Stimulated activated naive CD8-positive, alpha-beta T cell treated with anti-CD3 and anti-CD28 coated beads, Interleukin-15, Interleukin-2, amounts not matched to agents 100 ng/mL and 50 ng/mL, for 24 hours (primary cell): ENCODE data around the gene TRIM49B.
"Not testable (repeated sequence)": the region's sequence is repeated elsewhere in the genome, so short reads cannot be mapped to it uniquely, and the experiment has no call there.

Experiments
- H3K27ac Mint-ChIP-seq: one replicate; pipeline ENCODE4 v1.8.0; 2021; ENCODE audit warnings: mild to moderate bottlenecking, mixed read lengths
- H3K27me3 Mint-ChIP-seq: one replicate; pipeline ENCODE4 v1.8.0; 2021; ENCODE audit warnings: mixed read lengths
- H3K36me3 Mint-ChIP-seq: one replicate; pipeline ENCODE4 v1.8.0; 2021; ENCODE audit warnings: low read depth, mixed read lengths
- H3K4me1 Mint-ChIP-seq: one replicate; pipeline ENCODE4 v1.8.0; 2021; ENCODE audit warnings: low read depth, mixed read lengths
- H3K4me3 Mint-ChIP-seq: one replicate; pipeline ENCODE4 v1.8.0; 2021; ENCODE audit warnings: mild to moderate bottlenecking, mixed read lengths
- H3K9me3 Mint-ChIP-seq: one replicate; pipeline ENCODE4 v1.8.0; 2021; ENCODE audit warnings: mixed read lengths

TRIM49B gene, protein sequence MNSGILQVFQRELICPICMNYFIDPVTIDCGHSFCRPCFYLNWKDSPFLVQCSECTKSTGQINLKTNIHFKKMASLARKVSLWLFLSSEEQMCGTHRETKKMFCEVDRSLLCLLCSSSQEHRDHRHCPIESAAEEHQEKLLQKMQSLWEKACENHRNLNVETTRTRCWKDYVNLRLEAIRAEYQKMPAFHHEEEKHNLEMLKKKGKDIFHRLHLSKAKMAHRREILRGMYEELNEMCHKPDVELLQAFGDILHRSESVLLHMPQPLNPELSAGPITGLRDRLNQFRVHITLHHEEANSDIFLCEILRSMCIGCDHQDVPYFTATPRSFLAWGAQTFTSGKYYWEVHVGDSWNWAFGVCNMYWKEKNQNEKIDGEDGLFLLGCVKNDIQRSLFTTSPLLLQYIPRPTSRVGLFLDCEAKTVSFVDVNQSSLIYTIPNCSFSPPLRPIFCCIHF

DNA sequence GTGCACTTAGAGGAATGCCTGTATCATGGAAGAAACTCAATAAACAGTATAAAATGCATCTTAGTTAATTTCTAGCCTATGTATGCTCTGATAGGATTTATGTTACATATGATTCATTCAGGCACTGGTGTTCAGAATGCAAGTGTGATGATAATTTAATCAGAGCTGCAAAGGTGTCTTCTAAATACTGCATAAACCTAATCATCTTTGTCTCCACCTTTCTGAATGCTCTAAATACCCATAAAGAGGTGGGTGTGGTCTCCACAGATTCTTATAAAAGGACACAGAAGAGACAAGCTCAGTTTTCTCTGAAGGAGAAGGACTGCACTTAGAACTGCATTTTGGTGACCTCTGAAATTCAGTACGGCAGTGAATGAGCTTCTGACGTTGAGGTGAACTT, at the start of gene TRIM49B:
Gene TRIM49B (plus strand): TSS at position 301 of the 400 bp plus-strand sequence. CDS start 2,777 bp downstream, outside the sequence.
- H3K36me3 Mint-ChIP-seq, H3K27ac Mint-ChIP-seq, H3K9me3 Mint-ChIP-seq, H3K4me3 Mint-ChIP-seq, H3K4me1 Mint-ChIP-seq, H3K27me3 Mint-ChIP-seq: not testable (repeated sequence)

DNA sequence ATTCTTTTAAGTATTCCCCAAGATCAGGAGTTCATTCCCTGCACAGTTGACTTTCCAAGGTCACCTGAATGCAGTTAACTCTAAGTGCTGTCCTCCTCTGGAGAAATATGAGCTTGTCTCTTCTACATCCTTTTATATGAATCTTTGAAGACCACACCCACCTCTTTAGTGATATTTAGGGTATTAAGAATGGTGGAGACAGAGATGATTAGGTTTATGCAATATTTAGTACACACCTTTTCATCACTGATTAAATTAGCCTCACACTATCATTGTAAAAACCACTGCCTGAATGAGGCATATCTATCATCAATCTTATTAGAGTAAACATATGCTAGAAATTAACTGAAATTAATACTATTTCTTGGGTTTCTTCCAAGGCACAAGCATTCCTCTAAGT, 44.8 kb upstream of the TRIM49B start, which contains the start of gene TRIM51G:
Gene TRIM51G (minus strand): TSS at position 101 of the 400 bp plus-strand sequence. CDS start 2,190 bp downstream, outside the sequence.
- H3K9me3 Mint-ChIP-seq, H3K4me1 Mint-ChIP-seq, H3K4me3 Mint-ChIP-seq, H3K27me3 Mint-ChIP-seq, H3K27ac Mint-ChIP-seq, H3K36me3 Mint-ChIP-seq: not testable (repeated sequence)

DNA sequence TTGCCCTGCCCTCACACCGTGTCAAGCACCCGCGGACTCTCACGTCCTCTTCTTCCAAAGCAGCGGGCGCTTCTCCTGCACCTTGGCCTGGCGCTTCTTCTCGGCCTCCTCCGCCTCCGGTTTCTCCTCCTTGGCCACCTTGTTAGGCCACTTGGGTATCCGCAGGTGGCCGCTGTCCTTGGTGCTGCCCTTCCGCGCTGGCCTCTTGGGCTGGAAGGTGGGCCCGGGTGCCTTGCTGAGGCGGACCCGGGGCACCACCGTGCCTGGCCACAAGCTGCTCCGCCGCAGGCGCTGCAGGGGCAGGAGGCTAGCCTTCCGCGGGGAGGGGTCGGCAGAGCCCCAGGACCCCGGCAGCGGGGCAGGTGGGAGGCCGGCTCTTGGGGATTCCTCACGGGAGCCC, 19.6 kb downstream of the TRIM49B start:
- not testable (repeated sequence) for H3K36me3 Mint-ChIP-seq, H3K4me1 Mint-ChIP-seq, H3K9me3 Mint-ChIP-seq, H3K4me3 Mint-ChIP-seq, H3K27ac Mint-ChIP-seq, H3K27me3 Mint-ChIP-seq

DNA sequence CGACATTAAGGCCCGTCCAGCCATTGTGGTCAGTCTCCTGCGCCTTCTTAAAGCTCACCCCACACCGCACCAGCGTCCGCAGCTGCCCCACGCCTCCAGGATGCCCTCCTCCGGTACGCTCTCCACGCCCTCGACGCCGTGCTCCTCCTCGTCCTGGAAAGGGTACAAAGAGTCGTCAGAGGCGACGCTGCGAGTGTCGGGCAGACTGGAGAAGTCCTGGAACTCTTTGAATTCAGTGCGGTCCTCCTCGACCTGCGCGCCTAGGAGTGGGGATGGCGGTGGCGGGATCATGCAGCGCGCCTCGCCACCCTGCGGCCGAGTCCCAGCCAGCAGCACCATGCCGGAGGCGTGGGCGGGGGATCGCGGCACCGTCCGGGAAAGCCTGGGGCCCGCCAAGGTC, 21.2 kb downstream of the TRIM49B start:
- not testable (repeated sequence) for H3K4me1 Mint-ChIP-seq, H3K4me3 Mint-ChIP-seq, H3K27me3 Mint-ChIP-seq, H3K36me3 Mint-ChIP-seq, H3K27ac Mint-ChIP-seq, H3K9me3 Mint-ChIP-seq

DNA sequence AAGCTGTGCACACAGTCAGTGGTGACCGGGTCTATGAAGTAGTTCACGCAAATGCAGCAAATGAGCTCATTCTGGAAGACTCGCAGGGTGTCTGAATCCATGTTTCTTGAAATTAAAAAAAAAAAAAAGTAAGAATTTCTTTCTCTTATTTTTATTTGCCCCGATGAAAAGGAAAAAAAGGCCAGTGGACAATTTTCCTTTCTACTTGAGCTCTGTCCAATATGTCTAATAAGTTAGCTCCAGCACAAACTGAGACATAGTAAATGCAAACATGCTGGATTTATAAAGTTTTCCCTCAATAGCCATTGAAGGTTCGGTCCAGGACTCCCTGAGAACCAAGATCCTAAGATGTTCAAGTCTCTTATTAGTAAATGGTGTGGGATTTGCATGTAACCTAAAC, 30.4 kb downstream of the TRIM49B start, which contains the start of gene TRIM64C:
Gene TRIM64C (minus strand): TSS at position 101 of the 400 bp plus-strand sequence. CDS start 0 bp downstream, at position 101.
- H3K36me3 Mint-ChIP-seq, H3K4me3 Mint-ChIP-seq, H3K27ac Mint-ChIP-seq, H3K9me3 Mint-ChIP-seq, H3K27me3 Mint-ChIP-seq, H3K4me1 Mint-ChIP-seq: not testable (repeated sequence)

DNA sequence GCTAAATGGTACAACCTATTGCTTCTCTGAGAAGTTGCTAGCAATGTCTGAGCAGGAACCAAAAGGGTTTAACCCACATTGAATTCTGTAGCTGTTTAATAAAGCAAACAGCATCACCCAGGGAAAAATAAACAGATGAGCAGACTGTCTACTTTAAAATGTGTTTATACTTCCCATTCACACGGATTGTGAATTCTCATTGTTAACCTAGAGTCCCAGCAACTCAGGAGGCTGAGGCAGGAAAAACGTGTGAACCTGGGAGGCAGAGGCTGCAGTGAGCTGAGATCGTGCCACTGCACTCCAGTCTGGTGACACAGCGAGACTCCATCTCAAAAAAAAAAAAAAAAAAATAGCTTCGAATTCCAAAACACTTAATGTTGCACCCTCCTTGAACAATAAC, 41.3 kb downstream of the TRIM49B start:
- not testable (repeated sequence) for H3K4me1 Mint-ChIP-seq, H3K4me3 Mint-ChIP-seq, H3K27me3 Mint-ChIP-seq, H3K36me3 Mint-ChIP-seq, H3K9me3 Mint-ChIP-seq, H3K27ac Mint-ChIP-seq
